Calu3 (cell line): Measurements from ENCODE around the gene SLC6A6. TPM values are rescaled to one million over a fixed set of nuclear protein-coding genes. Genes with fewer than 3 reads are reported as not detected.

Experiments
- BruUV-seq: library from RNA; stranded (reverse); fragments of 400-500 nt; replicated peaks from 2 replicates; lab custom pipeline; 2021; lab: Mats Ljungman, UMichigan
- CTCF ChIA-PET: fragments of 300-600 bp; sonication (Branson Sonifier 250); formaldehyde crosslinking; loops from one replicate; lab custom pipeline; 2022; ENCODE audit warnings: antibody characterized with exemption; lab: Charles Lee
- DNase-seq: peaks from one replicate; pipeline ENCODE4 v3.0.0; 2022
- H3K27ac Mint-ChIP-seq: one replicate; pipeline ENCODE4 v1.8.0; 2022; ENCODE audit warnings: mixed read lengths; ENCODE audit not compliant: unreplicated experiment
- H3K27me3 Mint-ChIP-seq: one replicate; pipeline ENCODE4 v1.8.0; 2022; ENCODE audit warnings: mixed read lengths; ENCODE audit not compliant: unreplicated experiment
- H3K36me3 Mint-ChIP-seq: one replicate; pipeline ENCODE4 v1.8.0; 2022; ENCODE audit warnings: mild to moderate bottlenecking, moderate library complexity, mixed read lengths; ENCODE audit not compliant: insufficient read depth, unreplicated experiment
- H3K4me1 Mint-ChIP-seq: one replicate; pipeline ENCODE4 v1.8.0; 2022; ENCODE audit warnings: mild to moderate bottlenecking, low read depth, mixed read lengths; ENCODE audit not compliant: unreplicated experiment
- H3K4me3 Mint-ChIP-seq: one replicate; pipeline ENCODE4 v1.8.0; 2022; ENCODE audit warnings: mild to moderate bottlenecking, low read depth, moderate library complexity, mixed read lengths; ENCODE audit not compliant: unreplicated experiment
- H3K9me3 Mint-ChIP-seq: one replicate; pipeline ENCODE4 v1.8.0; 2022; ENCODE audit warnings: low read depth, mixed read lengths; ENCODE audit not compliant: unreplicated experiment
- CTCF ChIP-seq: fragments of 200-600 bp; IDR thresholded peaks from one replicate; pipeline ENCODE4 v1.8.0; 2022; ENCODE audit warnings: antibody characterized with exemption; ENCODE audit not compliant: unreplicated experiment
- intact Hi-C: fragments of 100-400 bp; cut with micrococcal nuclease; formaldehyde crosslinking; loops from one replicate; pipeline ENCODE4 v1.10.0; 2022; ENCODE audit not compliant: unreplicated experiment
- total RNA-seq: library from RNA; stranded (reverse); gene quantifications from 2 replicates; pipeline ENCODE4 v1.2.3, GENCODE V29; 2022

SLC6A6 gene
- total RNA-seq, 1 experiment from 2014 or later, result 46.3 TPM

- BruUV-seq, result no TSS peak
- Mint-ChIP-seq H3K4me1 (no peaks in the 10 kb centered on the region), H3K27me3 (peaks cover 13% of the 10 kb centered on the region), H3K27ac (no peak overlapping the region), H3K36me3 (no peaks in the 10 kb centered on the region), H3K4me3 (no peak overlapping the region), H3K9me3 (no peaks in the 10 kb centered on the region)
- TF ChIP-seq CTCF, result no peak
- intact Hi-C loops, result no loop called here
- CTCF ChIA-PET, result interaction anchor here (1.0 kb wide), 1 partner anchor 15 kb away, joined by 4 read pairs; no protein-coding TSS in a partner anchor
- no peak for DNase-seq
Measured at GRCh38 chr3:14389716-14390115, 12.7 kb upstream of the SLC6A6 start.

- no peak for DNase-seq
- H3K36me3 Mint-ChIP-seq, result no peaks in the 10 kb centered on the region
- no peak overlapping the region for H3K4me3 Mint-ChIP-seq
- intact Hi-C loops, result no loop called here
- H3K4me1 Mint-ChIP-seq, result no peaks in the 10 kb centered on the region
- H3K27ac Mint-ChIP-seq, result no peak overlapping the region
- CTCF ChIA-PET, result no interaction called here
- no peak for TF ChIP-seq CTCF
- H3K9me3 Mint-ChIP-seq, result no peaks in the 10 kb centered on the region
- H3K27me3 Mint-ChIP-seq, result peaks cover 2% of the 10 kb centered on the region
- BruUV-seq, result no TSS peak
Measured at GRCh38 chr3:14391033-14391432, 11.4 kb upstream of the SLC6A6 start.

GRCh38 chr3:14392231-14392630, 10.2 kb upstream of the SLC6A6 start:
- Mint-ChIP-seq H3K9me3 (no peaks in the 10 kb centered on the region), H3K4me3 (no peak overlapping the region), H3K27ac (no peak overlapping the region), H3K4me1 (peaks cover 2% of the 10 kb centered on the region), H3K27me3 (no peaks in the 10 kb centered on the region), H3K36me3 (peaks cover 4% of the 10 kb centered on the region)
- no peak for DNase-seq
- intact Hi-C loops, result no loop called here
- BruUV-seq, result no TSS peak
- TF ChIP-seq CTCF, result no peak
- CTCF ChIA-PET, result interaction anchor here (0.6 kb wide), 1 partner anchor 946 kb away, joined by 4 read pairs; no protein-coding TSS in a partner anchor

- Mint-ChIP-seq H3K9me3 (no peaks in the 10 kb centered on the region), H3K27ac (no peak overlapping the region), H3K4me3 (no peak overlapping the region), H3K4me1 (peaks cover 7% of the 10 kb centered on the region), H3K36me3 (peaks cover 6% of the 10 kb centered on the region), H3K27me3 (no peaks in the 10 kb centered on the region)
- BruUV-seq, result no TSS peak
- no peak for DNase-seq
- intact Hi-C loops, result no loop called here
- CTCF ChIA-PET, result interaction anchor here (0.6 kb wide), 1 partner anchor 945 kb away, joined by 4 read pairs; no protein-coding TSS in a partner anchor
- no peak for TF ChIP-seq CTCF
Measured at GRCh38 chr3:14392803-14393319, 9.5 kb upstream of the SLC6A6 start.
